HG02678 (cell line): Measurements from ENCODE around the gene ABO.
"Not testable (repeated sequence)": the region's sequence is repeated elsewhere in the genome, so short reads cannot be mapped to it uniquely, and the experiment has no call there.

Source experiments
- ATAC-seq: cut with Tn5 transposase; IDR thresholded peaks from one replicate; pipeline ENCODE4 v1.9.1; 2021; ENCODE audit warnings: mild to moderate bottlenecking, moderate library complexity; ENCODE audit not compliant: unreplicated experiment

Gene ABO

DNA sequence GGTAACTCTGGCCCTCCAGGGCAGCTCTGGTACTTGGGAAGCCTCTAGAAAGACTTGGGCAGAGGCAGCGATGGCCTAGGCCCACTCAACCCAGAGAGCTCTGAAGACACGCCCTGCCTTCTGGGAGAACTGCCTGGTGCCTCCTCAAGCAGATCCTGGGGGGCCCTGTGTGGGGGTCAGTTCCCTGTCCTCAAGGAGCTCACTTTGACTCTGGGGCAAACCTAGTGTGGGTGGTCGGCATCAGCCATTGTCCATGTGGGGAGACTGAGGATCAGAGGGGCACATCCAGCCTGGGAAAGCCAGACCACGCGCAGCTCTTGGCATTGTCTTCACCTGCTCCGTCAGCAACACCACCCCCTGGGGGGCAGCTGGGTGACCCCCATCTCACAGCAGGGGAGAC is 28.0 kb downstream of the ABO start:
- ATAC-seq, result no peak

DNA sequence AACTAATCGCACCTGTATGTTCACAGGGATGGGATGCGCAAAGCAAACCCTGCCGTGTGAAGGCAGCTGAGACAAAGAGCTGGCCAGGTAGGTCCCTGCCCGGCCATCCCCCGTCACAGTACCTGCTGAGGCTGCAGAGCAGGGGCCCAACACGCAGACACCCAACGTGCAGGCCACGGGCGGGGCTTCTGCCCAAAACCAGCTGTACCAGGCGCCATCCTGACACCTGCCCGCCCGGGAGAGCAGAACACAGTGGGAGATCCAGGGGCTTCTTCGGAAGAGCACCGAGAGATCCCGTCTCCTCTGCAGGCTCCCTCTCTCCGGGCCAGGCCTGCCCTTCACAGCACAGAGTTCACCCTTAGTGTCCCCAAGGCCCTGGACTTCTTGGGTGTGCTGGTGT is 28.4 kb downstream of the ABO start:
- no peak for ATAC-seq

DNA sequence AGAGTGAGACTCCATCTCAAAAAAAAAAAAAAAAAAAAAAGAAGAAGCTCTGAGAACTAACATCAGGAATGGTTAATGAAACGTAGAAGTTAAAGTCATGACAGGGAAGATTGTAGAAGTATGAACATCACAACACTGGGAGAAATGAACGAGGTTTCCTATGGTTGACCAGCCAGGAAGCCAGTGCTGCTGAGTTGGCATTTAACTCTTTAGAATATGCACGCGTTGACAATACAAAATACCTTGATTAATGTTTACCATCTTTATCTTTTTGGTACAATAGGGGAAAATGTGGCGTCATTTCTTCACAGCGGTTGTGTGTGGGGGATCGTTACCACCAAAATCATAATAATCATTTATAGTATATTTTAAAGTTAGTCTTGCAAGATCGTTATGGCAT is 32.0 kb downstream of the ABO start:
- no peak for ATAC-seq

DNA sequence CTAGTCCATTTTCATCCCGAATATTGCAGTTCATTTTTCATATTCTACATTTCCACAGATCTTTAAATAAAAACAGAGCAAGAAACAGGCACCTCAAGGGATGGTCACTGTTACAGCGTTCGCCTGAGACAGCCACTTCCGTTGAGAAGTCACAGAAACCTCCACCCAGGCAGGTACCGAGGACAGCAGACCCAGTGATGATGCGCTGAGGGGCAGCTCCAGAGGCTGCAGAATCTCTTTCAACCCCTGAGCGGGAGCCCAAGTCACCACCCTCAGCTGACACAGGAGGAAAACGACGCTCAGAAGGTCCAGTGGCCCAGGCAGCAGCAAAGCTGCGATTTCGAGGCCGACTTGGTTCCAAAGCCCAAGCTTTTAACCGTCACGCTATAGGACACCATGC is 32.8 kb downstream of the ABO start:
- no peak for ATAC-seq

DNA sequence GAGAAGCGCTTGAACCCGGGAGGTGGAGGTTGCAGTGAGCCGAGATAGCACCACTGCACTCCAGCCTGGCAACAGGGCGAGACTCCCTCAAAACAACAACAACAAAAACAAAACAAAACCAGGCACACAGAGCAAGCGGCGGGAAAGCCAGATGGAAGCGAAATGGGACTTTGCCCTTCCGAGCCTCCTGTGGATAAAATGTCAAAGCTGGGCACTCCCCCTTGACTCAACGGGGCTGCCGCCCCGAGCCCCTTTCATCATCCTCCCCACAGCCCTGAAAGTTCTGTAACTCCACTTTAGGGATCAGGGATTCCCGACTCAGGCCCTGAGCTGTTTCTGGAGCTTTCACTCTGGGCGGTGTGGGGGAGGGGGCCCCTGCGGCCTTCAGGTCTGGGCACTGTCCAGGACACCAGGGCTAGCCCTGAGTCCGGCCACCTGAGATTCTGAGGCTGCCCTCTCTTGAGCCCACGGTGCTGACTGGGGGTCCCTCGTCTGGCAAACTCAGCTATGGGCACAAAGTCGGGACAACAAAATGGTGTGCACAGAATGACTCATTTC is 35.4 kb downstream of the ABO start:
- ATAC-seq, result no peak

DNA sequence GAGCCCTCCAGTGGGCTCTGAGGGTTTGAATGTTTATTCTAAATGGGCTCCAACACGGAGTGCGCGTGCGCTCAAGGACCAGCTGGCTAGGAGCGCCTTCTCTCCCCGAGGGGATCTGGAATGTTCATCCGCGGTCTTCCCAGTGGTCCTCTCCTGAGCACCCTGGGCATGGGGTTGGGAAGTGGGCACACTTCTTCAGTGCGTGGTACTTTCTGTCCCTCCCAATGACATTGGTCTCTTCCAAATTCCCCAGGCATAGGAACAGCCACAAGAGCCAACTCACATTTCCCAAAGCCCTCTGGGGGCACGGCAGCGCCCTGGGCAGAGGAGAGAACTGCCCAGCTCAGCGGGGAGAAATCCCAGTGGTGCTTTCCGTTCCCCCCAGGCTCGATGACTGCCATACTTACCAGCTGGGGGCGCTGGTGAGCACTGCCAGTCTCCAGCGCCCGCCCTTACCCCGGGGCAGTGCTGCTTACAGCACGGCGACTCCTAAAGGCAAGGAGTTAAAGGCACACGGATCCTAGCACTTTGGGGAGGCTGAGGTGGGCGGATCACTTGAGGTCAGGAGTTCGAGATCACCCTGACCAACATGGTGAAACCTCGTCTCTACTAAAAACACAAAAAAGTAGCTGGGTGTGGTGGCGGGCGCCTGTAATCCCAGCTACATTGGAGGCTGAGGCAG is 36.0 kb downstream of the ABO start:
- ATAC-seq, result no peak

DNA sequence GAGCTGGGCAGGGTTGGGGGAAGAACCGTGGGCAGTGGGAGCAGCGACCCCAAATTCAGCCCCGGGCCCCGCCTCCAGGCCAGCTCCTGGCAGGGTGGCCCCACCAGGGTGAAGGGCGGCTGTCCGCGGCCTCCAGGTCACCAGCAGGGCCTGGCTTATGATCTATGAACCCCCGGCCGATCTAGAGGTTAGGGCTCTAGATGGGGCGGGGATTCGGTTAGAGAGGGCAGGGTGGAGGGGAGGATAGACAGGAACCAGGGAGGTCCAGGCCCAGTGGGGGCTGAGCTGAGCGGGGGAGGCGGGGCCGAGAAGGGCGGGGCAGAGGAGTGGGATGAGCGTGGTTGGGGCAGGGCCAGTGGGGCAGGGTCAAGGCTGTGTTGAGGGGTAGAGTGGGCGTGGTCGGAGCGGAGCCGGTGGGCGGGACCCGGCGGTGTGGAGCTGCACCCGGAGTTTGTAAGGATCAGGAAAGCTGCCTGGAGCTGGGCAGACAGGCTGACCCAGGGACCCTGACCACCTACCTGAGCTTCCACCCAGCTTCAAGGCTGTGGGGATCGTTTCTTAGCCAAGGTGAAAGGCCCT is 36.6 kb downstream of the ABO start:
- no peak for ATAC-seq

DNA sequence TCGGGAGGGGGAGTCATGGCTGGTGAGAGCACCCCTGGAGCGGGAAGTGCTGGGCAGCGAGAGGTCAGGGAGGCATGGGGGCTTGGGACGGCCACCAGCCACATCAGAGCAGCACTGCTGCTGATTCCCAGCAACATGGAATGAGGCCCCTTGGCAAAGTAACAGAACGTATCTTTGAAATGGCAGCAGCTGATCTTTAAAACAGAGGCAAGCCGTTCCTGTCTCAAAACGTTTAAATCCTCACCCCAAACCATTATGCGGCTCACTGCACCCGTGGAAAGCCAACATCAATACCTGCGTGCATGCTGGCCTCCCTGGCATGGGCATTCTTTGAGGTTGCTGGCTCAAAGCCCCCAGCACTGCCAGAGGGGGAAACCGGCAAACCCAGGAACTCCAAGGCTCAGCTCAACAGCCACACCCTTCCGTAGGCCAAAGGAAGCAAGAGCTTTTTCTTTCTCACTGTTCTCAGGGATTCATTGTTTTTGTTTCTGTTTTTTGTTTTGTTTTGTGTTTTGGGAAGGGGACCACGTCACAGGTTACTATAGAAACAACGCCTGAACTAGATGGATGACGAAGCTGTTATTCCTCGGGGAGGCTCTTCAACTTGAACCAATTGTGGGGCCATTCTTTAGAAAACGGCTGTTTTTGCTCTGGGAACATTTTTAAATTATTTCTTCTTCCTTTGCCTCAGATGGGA is 37.8 kb downstream of the ABO start:
- ATAC-seq, result no peak

DNA sequence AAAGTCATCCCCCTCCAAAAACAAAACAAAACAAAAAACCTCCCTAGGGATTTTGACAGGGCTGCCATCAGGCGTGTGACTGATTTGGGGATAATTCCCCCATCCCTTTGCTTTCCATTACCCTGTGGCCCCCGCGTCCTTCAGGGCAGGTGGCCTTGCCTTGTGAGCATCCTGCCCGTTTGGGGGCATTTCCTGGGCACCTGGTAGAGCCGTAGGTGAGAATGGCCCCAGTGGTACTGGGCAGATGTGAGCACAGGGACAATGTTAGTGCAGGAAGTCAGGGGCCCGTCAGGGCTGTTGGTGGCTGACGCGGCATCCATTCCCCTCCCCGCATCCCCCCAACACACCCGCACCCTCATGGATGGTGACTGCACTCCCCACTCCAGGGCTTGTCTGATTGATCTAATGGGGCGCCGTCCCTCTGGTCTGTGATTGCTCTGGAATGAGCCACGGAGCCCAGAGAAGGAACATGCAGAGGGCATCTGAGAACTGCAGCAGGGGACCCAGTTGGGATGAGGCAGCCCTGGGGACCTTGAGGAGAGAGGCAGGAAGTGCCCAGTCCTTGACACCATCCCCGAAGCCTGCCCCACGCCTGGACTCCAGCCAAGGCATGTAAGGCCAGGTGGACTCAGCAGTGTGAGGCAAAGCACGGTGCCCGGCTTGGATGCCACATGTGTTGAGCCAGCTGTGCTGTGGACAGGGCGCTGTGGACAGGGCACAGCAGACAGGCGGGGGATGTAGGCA is 38.5 kb downstream of the ABO start:
- ATAC-seq, result not testable (repeated sequence)

DNA sequence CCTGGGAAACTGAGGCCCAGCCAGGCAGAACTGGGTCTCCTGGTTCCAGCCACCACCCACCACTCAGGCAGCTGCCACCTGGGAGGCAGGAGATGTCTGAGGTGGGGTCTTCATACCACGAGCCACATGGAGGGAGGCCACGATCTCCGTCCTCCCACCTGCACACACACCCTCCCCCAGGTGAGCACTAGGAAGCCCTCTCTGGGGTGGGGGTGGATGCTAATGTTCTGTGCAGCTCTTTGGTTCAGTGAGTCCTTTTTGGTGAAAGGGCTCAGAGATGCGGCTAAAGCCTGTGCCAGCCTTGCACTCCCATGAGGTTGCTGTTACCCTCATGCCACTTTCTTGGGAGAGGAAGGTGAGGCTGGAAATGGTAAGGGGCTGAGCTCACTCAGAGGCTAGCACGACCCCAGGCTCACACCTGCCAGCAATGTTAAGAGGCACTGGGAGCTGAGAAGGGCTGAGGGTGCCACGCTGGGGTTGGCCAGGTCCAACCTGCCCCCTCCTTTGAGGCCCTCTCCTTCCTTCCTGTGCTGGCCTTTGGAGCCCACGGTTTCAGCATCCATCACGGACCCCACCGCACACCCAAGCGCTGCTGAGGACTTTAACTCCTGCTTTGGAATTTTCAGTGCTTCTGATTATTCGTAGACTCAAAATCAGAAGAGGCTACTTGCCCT is 39.3 kb downstream of the ABO start:
- no peak for ATAC-seq

DNA sequence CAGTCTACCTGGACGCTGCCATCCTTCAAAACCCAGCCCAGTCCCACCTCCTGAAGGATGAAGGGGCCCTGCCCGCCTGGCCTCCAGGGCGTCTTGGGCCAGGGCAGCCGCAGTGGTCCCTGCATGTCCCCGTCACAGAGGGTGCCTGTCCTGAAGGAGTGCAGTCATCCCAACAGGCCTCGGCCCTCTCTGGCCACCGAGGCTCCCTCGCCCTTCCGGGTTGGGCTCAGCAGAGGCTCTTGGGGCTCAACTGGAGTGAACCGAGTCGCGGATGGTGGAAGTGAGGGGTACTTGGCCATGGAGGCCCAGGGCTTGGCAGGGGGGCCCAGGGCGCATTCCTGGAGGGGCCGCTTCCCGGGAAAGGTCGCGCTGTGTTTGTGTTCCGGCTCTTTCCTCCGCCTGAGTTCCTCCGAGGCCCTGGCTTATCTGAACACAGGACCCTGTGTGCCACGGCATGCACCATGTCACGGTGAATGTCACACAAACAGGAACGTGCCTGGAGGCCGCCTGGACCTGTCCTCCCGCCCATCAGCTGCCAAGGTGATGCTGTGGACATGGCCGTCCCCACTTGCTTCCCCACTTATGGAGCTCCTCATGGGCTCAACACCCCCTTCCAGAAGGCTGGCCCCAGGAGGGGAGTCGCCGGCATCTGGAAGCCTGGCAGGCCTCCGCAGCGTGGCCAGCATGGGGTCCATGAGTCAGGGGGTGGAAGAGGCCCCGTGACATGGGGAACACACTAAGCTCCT is 40.3 kb downstream of the ABO start:
- ATAC-seq, result no peak

DNA sequence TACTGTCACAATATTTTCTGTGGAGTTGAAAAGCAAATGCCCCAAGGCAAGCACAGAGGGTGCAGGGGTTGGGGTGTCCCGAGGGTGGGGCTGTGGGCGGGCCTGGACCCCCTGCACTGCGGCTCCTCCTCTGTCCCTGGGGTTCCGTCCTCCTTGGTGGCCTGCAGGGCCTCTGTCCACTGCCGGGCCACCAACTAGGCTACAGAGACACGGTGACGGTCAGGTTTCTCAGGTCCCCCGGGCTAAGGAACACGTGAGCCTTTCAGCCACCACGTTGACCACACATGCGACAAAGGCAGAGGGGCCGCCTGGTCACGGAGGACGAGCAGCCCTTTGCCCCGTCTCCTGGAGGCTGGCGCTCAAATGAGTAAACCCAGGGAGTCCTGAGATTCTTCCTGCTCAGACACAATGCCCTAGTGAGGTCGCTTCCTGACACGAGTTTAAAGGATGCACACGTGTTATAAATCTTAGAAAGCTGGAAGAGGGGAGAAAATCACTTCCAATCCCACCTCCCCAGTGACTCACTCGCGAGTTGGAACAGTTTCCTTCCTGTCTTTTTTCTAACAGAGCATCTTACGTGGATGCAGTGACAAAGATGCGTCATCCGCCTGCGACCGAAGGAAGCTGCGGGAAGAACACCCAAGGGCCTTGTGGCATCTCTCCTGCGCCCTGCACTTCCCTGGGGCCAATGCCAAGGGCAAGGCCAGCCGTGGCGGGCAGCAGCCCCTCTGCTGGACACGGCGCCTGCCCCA is 41.1 kb downstream of the ABO start:
- ATAC-seq, result no peak

DNA sequence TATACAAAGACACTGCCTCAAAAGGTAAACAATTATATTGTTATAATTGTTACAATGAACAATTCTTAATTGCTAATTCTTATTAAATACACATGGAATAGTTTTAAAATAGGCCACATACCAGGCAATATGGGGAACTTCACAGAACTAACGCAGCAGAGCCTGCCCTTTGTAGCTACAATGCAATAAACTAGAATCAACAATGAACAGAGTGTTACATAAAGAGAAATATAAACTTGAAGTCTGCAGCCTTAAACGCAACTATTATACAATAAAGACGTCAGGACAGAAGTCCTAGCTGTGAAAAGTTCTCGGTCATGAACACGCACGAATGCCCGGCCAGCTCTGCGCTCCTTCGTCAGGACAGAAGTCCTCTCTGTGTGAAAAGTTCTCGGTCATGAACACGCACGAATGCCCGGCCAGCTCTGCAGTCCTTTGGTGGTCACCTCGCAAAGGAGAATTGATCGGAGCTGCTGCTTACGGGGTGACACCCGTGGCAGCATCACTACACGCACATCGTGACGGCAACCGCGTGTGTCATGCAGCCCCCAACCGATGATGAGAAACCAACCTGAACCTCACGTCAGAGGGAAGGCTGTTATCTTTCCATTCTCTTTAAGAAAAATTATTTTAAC is 43.0 kb downstream of the ABO start:
- ATAC-seq, result not testable (repeated sequence)

DNA sequence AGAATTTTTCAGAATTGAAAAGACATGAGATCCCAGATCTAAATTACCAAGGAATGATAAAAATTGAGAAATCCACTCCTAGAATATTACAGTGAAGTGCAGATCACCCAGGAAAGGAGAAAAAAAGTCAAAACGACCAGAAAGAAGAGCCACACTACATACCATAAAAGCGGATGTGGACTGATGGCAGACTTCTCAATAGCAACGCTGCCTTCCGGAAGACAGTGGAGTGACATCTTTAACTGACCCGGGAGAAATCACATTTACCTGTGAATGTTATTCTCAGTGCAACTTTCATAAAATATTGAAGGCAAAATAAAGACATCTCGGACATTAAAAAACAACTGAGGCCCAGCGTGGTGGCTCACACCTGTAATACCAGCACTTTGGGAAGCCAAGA is 44.5 kb downstream of the ABO start:
- ATAC-seq, result not testable (repeated sequence)

DNA sequence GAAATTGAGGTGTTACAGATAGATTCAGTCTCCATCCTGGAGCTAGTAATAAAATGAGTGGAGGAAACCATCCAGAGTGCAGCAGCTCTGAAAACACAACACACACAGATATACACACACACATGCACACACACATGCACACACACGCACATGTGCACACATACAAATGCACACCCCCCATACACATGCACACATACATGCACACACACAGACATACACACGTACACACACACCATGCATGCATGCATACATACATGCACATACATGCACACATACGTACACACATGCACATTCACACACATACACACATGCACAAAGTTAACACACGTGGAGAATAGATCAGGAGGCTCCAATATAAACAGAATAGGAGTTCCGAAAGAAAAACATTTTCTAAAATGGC is 44.9 kb downstream of the ABO start:
- no peak for ATAC-seq

DNA sequence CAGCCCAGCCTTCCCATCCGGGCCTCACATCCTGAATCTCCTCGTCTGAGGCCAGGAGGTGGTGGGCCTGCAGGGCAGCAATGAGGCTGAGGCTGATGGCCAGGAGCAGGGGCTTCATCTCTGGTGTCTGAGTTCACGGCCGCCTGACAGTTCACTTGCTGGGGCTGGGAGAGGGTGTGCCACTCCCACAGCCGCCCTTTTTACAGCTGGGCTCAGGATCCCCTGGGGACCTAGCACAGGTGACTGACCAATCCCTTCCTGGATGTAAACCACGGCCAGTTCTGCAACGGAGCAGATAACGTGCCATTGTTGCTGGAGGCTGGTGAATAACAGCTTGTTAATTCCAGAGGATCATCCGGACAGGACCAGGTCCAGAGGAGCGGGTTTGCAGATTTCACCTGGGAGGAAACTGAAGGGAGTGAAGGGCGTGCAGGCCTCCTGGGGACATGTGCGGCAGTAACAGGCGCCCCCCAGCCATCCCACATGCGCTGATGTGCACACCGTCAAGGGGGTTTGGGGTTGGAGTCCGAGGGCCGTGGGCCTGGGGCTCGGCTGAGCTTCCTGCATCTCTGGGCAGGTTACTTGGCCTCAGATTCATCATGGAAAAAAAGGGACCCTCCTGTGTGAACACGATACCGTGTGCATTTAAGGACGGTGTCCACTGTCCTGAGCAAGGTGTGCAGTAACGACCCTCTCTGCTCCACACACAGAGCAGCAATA is 46.4 kb downstream of the ABO start:
- not testable (repeated sequence) for ATAC-seq

DNA sequence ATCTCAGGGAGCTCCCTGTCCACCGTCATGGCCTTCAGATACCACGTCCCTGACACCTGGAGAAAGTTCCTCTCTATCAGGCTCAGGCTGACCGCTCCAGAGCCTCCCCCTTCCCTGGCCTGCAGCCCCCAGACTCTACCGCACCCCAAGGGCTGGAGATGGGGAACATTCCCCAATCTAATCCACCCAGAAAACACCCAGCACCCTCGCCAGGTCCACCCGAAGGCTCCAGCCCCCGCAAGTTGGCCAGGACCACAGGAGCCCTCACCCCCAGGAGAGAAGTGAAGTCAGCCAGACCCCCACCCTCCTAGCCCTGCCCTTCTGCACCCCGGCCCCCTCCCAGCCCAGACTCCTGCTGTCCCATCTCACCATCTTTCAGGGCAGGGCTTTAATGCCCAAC is 47.0 kb downstream of the ABO start:
- ATAC-seq, result not testable (repeated sequence)

DNA sequence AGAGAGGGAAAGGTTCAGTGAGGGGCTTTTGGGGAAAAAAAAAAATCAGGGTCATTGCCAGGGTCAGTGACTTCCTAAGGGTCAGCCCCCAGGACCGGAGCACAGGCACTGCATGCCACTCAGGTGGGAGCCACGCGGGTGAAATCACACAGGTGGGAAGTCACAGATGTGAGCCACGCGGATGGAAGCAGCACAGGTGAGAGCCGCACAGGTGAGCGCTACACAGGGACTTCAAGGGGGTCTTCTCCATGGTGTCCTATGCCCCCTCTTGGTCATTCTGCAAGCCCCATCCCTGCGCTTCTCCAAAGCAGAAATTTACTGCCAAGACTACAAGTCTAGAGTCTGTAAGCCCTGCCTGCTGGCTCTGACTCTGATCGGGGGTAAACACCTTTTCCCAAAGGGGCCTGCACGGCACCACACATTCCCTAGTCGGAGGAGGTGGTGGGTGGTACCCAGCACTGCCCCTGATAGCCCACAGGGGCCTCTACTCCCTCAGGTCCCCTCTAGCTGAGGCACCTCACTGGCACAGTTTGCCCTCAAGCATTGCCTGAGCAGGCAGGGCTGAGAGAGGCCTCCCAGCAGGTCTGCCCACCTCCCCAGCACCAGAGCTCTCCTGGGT is 47.6 kb downstream of the ABO start:
- ATAC-seq, result no peak
